Chondrocyte (in vitro differentiated cells): ENCODE data around the gene USP40. TPM values are rescaled to one million over a fixed set of nuclear protein-coding genes. Genes with fewer than 3 reads are reported as not detected.
A peak's percentile ranks its signal among the peaks of the same experiment; 100 is the strongest.

Source experiments
- DNase-seq: peaks from one replicate; pipeline ENCODE4 v3.0.0; 2021; ENCODE audit warnings: mixed read lengths, low spot score
- H3K27ac Mint-ChIP-seq: one replicate; pipeline ENCODE4 v1.8.0; 2021; ENCODE audit warnings: mild to moderate bottlenecking, moderate library complexity, mixed read lengths; ENCODE audit not compliant: unreplicated experiment
- H3K27me3 Mint-ChIP-seq: 2 replicates; pipeline ENCODE4 v1.8.0; 2021; ENCODE audit warnings: low read depth, mixed read lengths
- H3K36me3 Mint-ChIP-seq: 2 replicates; pipeline ENCODE4 v1.8.0; 2021; ENCODE audit warnings: low read depth, mixed read lengths
- H3K4me1 Mint-ChIP-seq: 2 replicates; pipeline ENCODE4 v1.8.0; 2021; ENCODE audit warnings: low read depth, mild to moderate bottlenecking, mixed read lengths
- H3K4me3 Mint-ChIP-seq: one replicate; pipeline ENCODE4 v1.8.0; 2021; ENCODE audit warnings: mild to moderate bottlenecking, moderate library complexity, mixed read lengths; ENCODE audit not compliant: unreplicated experiment
- H3K9me3 Mint-ChIP-seq: 2 replicates; pipeline ENCODE4 v1.8.0; 2021; ENCODE audit warnings: low read depth, mixed read lengths
- CTCF ChIP-seq: fragments of 200-600 bp; sonication (generic); IDR thresholded peaks from 2 replicates; pipeline ENCODE4 v1.5.0; 2021; ENCODE audit warnings: antibody characterized with exemption, mild to moderate bottlenecking, moderate library complexity
- total RNA-seq: library from RNA; stranded (reverse); gene quantifications from 3 replicates; pipeline ENCODE4 v1.2.1, GENCODE V29; 2021

The USP40 gene
- total RNA-seq, 1 donor from 2014 or later: 29.4 TPM

DNA sequence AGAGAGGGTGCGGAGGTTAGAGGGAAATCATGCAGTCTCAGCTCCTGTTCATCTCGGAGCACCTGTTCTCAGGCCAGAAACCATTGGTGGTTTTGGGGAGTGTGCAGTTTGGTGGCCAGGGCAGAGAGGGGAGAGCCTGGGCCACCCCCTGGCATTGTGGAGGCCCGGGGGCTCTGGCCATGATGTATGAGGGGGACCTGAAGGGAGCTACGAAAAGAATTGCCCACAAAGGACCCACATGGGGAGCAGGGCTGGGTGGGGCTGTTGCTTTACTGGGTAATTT, 124.6 kb downstream of the USP40 start:
- no peak overlapping the region for H3K27ac Mint-ChIP-seq
- no peaks in the 10 kb centered on the region for H3K27me3 Mint-ChIP-seq
- TF ChIP-seq CTCF: no peak
- no peaks in the 10 kb centered on the region for H3K9me3 Mint-ChIP-seq
- no peak overlapping the region for H3K4me3 Mint-ChIP-seq
- H3K36me3 Mint-ChIP-seq: peaks cover 30% of the 10 kb centered on the region
- H3K4me1 Mint-ChIP-seq: peaks cover 20% of the 10 kb centered on the region
- DNase-seq: no peak

- Mint-ChIP-seq H3K27me3 (no peaks in the 10 kb centered on the region), H3K9me3 (no peaks in the 10 kb centered on the region), H3K4me3 (no peak overlapping the region), H3K27ac (peak overlapping the region; percentile 63), H3K4me1 (peaks cover 20% of the 10 kb centered on the region), H3K36me3 (peaks cover 34% of the 10 kb centered on the region)
- DNase-seq: peak; percentile 88
- TF ChIP-seq CTCF: no peak
These were observed 125.2 kb downstream of the USP40 start for GRCh38 chr2:233441161-233442027.

DNA sequence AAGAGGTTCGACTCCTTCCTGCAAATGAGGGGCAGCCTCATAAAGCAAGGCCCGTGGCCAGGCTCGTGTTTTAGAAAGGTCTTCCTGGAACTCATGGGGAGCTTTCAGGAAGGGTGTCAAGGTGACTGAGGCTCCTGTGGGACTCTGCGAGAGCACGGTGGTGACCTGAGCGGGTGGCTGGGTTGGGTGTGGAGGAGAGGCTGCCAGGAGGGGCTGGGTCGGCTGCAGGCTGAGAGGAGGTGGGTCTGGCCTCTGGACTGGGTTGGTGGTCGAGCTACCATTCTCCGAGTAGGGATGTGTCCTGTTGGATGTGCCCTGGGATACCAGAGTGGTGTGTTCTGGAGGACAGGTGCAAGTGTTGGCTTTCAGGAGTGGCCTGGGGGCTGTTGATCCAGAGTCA, 125.9 kb downstream of the USP40 start:
- Mint-ChIP-seq H3K4me1 (peaks cover 20% of the 10 kb centered on the region), H3K27ac (peak overlapping the region; percentile 63)

DNA sequence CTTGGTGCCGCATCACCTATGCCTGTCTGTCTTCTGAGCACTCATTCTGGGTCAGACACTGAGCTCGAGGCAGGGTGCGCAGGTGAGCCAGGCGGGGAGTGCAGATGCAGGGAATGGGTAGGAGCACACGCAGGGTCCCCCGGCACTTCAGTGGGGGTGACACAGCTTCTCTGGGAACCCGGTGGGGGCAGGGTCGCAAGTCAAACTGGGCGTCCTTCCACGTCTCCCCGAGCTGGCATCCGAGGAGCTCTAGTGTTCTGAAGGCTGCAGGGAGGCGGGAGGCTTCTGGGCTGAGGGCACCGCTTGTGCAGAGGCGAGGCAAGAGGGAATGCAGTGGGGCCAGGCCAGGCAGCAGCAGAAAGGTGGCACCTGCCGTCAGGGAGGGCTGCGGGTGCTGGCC, 126.3 kb downstream of the USP40 start:
- Mint-ChIP-seq H3K4me3 (no peak overlapping the region), H3K27ac (no peak overlapping the region), H3K27me3 (no peaks in the 10 kb centered on the region)

More for the DNA sequence above, 125.9 kb downstream of the USP40 start:
- no peak for TF ChIP-seq CTCF
- no peak overlapping the region for H3K4me3 Mint-ChIP-seq
- H3K9me3 Mint-ChIP-seq: no peaks in the 10 kb centered on the region
- H3K36me3 Mint-ChIP-seq: peaks cover 31% of the 10 kb centered on the region
- no peaks in the 10 kb centered on the region for H3K27me3 Mint-ChIP-seq
- DNase-seq: peak; percentile 79

GRCh38 chr2:233439191-233439590, 127.4 kb downstream of the USP40 start:
- H3K4me1 Mint-ChIP-seq: peaks cover 13% of the 10 kb centered on the region
- H3K27ac Mint-ChIP-seq: no peak overlapping the region
- no peak overlapping the region for H3K4me3 Mint-ChIP-seq
- H3K27me3 Mint-ChIP-seq: no peaks in the 10 kb centered on the region
- no peaks in the 10 kb centered on the region for H3K9me3 Mint-ChIP-seq
- H3K36me3 Mint-ChIP-seq: peaks cover 29% of the 10 kb centered on the region
- TF ChIP-seq CTCF: no peak
- DNase-seq: peak; percentile 62

More for the DNA sequence above, 126.3 kb downstream of the USP40 start:
- peaks cover 20% of the 10 kb centered on the region for H3K4me1 Mint-ChIP-seq
- TF ChIP-seq CTCF: no peak
- peak; percentile 83 for DNase-seq
- H3K36me3 Mint-ChIP-seq: peaks cover 34% of the 10 kb centered on the region
- H3K9me3 Mint-ChIP-seq: no peaks in the 10 kb centered on the region
